Activated CD4-positive, CD25-positive, alpha-beta regulatory T cell treated with anti-CD3 and anti-CD28 coated beads, Interleukin-2, amount 50 U/mL, for 16 hours (primary cell): ENCODE results near the gene STOML2.

Source experiments
- DNase-seq: peaks from one replicate; pipeline ENCODE4 v3.0.0-alpha.2; 2020; ENCODE audit warnings: low read depth, low spot score

Gene STOML2

DNA sequence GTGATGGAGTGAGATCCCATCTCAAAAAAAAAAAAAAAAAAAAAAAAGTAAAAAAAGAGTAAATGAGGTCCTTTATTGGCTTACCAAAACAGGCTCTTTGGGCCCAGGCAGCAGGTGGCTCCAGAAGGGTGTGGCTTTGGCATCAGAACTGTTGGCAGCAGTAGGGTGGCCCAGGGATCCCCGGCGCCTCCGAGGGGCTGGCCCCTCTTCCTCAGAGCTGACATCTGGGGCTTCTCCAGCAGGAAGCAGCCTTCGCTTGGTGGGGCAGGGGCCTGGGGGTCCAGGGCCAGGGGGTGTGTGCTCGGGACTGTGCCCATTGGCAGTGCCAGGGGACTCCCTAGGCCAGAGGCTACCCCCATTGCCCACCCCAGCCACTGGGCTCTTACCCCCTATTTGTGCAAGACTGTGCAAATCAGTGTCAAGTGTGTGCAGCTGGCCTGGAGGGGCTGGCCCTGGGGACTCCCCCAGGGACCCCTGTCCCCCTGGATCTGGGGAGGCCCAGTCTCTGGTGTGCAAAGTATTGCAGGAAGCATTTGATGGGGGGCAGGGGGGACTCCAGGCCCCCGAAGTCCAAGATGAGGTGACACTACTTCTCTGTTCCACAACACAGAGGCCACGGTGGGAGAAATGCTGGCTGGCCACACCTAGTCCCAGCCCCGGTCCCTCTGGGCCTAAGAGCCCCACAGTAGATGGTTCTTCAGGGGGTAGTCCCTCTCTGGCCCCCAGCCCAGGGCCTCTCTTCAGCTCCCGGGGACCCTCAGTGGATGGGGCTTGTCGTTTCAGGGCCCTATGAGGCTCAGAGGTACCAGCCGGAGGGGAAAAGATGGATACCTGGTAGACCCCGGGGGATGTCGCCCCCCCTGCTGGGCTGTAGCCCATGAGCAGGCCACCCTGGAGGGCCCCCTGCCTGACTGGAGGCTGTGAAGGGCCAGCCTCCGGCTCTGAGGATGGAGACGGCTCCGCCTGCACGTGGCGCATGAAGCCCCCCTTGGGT lies 4.7 kb upstream of the STOML2 start:
- DNase-seq, result no peak

DNA sequence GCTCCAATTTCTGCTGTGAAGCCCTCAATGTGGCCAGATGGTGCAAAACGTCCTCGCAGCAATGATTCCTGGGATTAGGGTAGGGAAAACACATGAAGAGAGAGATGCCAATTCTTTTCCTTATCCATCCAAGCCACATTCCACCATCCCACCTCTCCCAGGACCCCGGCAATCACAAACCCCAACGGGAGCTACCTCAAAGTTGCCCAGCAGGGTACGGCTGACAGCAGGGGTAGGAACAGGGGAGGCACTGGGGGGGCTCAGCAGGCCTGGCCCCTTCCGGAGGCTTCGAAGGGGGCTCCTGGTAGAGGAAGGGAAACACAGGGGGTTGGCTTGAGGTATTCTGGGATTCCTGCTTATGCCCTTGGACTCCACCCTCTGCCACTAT lies 3.4 kb upstream of the STOML2 start:
- no peak for DNase-seq

DNA sequence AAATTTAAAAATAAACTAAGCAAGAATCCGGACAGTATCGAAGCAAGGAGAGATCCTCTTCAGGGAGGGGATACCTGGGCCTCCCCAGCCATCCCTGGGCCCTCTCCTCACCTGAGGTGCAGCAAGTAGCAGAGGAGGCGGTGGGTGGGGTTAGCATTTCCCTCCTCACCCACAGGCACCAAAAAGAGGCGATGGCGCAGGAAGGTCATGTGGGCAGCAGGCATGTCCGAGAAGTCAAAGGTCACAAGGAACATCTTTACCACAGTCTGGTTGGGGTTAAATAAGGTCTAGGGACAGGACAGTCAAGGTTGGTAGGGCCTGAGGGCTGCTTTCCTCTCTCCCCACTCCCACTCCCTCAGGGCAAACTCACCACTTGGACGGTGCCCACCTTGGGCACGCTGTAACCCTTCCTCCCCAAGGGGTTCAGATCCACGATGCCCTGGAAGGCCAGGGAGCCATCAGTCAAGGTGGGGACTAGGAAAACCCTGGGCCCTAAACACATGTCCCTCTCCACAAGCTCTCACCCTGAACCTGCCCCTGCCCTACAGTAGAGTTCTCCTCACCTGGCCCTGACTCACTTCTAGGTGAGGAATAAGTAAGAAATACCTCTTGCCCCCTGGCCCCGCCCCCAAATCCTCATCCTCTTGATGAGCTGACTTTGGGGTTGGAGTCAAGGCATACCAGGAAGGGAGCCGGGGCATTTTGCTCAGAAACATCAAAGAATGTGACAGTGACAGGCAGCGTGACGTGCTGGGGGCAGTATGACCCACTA lies 2.8 kb upstream of the STOML2 start:
- DNase-seq, result no peak

DNA sequence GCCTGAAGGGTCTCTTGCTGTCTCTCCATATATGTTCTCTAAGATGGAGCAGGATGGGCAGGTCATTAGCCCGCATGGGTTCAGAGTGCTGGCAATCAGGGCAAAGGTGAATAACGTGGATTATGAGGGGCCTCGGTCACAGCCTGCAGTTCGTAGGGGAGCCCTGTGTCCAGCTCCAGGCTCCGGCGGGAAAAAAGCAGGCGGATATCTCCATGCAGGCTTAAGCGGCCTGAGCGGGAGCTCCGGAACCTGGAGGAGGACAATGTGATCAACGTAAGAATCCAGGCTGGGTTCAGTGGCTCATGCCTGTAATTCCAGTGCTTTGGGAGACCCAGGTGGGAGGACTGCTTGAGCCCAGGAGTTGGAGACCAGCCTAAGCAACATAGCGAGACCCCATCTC lies 2.2 kb upstream of the STOML2 start:
- DNase-seq, result no peak

DNA sequence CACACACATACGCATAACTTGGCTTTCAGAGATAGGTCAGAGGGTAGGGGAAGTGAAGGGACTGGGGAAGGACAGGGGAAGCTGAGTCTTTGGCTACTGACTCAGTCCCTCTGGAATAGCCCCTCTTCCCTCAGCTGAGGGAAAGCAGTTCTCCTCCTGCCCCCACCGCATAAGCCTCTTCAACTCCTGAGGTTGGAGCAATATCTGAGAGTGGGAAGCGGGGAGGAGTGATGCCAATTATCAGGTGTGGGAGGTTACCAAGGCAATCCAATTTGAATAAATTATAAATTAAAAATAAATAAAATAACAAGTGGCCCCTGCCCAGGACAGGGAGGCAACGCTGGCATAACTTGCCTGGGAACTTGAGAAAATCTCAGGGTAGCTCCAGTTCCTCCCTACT lies 1.7 kb upstream of the STOML2 start:
- DNase-seq, result no peak

DNA sequence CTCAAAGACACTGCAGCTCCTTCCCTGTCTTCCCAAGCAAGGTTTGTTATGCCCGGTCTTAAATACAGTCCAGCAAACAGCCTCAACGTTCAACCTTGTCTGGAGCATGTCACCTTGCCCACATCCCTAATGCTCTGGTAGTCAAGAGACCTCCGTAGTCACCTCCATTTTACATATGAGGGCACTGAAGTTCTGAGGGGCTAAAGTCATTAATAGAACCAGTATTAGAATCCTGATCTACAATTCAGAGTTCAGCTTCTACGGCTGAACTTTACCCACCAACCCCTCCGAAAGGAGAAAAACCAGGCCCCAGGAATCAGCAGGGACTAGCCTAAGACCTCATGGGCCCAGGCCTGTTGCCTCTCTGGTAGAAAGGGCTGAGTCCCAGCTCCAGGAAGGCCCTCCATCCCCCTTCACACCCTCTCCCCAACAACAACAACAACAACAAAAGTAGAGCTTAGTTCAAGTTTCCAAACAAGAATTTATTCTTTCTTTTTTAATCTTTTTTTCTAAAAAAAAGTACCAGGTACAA lies 795 bp upstream of the STOML2 start:
- DNase-seq, result no peak

DNA sequence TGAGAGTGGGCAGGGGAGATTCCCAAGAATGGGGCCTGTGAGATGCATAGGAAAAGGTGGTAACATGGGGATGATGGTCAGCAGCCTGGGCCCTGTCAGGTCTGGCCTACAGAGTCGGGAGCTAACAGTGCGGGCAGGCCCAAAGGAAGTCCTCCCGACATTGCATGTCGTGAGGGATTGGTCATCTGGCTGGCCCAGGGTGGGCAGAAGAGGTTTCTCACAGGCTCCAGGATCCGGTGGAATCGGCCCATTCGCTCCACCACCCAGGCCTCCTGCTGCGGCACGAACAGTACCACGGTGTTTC lies 514 bp downstream of the STOML2 start:
- DNase-seq, result no peak

DNA sequence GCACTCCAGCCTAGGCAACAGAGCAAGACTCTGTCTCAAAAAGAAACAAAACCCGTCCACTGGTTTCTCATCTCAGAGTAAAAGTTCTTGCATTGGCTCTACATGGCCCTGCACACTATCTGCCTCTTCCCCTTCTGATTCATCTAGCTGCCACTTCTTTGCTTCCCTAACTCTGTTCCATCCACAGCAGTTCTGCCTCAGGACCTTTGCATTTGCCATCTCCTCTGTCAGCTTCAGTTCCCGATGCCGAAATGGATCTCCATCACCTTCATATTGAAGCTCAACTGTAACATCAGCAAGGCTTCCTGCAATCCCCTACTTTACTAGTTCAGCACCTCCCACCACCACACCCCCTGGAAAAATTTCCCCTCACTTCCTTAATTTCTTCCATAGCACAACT lies 5.4 kb downstream of the STOML2 start:
- DNase-seq, result no peak

DNA sequence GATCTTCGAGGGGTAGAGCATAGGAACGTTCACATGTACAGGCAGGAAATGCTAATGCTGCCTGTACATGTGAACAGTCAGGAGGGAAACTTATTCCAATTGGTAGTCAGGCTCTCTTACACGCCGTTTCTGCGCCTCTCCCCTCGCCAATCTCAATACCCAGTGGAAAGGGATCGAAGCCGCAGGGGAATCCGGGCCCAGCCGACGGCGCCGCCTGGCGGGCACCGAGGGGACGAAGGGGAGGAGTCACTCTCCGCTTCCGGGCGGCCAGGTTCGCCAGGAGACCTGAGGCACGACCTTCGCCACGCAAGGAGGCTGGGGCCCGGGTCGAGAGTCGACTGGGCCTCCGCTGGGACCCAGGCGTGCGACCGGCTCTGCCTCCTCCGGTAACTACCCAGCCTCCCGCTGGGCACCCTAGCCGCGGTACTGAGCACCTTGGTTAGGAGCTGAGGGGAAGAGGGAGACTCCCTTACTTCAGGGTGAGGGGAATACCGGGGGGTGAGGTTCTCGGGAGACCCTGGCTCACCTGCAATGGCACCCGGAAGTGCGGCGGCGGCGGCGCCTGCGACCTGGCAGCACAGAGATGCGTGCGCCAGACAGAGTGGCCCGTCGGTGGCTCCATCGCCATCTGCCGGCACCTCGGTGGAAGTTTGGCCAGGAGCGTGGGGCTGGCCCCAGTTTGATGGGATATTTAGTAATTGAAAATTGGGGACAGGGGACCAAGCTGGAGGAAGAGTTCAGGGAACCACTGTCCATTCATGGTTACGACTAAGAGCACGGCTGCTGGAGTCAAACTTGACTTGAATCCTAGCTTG lies 6.7 kb downstream of the STOML2 start, which contains the start of gene PIGO:
PIGO (minus strand) TSS at position 557 of the 815 bp plus-strand sequence. CDS start 1,026 bp downstream, outside the sequence.
- DNase-seq, result peak; percentile 74

DNA sequence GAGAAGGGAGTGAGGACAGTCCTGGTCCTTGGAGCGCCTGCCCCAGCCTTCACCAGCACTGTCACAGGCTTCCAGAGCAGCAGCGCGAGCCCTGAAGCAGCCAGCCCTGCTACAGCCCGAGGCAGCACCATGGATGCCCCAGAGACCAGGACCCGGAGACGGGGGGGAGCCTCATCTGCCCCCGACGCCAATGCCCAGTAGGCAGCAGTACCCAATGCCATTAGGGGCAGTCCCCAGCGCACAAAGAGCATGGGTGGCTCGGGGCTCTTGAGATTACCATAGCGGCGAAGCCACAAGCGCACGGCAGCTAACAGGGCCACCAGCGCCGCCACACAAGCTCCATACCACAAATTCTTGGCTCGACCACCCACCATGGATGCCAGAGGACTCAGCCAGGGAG lies 11.4 kb downstream of the STOML2 start:
- DNase-seq, result no peak

DNA sequence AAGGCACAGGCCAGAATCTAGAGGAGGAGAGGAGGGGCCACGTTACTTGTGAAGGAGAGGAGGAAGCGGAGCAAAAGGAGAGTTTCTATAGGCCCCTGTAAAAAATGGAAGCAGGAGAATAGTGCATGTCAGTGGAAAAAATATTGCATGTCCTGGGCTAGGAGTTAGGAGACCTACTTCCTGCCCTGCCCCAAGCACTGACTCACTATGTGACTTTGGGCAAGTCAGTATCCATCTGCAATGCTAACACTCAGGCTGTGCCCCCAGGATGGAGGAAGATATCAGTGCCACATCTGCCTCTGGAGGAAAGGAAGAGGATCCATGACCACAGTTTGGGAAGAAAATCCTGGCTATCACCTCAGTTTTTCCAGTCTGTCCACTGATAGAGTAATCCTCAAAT lies 13.5 kb downstream of the STOML2 start:
- no peak for DNase-seq

DNA sequence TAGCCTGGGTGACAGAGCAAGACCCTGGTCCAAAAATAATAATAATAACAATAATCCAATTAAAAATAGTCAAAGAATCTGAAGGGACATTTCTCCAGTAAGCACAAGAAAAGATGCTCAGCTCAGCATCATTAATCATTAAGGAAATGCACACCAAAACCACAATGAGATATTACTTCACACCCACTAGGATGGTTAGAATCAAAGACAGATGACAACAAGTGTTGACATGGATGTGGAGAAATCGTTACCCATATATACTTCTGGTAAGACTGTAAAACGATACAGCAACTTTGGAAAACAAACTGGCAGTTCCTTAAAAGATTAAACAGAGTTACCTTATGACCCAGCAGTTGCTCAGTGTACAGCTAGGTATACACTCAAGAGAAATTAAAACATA lies 17.9 kb downstream of the STOML2 start:
- no peak for DNase-seq

DNA sequence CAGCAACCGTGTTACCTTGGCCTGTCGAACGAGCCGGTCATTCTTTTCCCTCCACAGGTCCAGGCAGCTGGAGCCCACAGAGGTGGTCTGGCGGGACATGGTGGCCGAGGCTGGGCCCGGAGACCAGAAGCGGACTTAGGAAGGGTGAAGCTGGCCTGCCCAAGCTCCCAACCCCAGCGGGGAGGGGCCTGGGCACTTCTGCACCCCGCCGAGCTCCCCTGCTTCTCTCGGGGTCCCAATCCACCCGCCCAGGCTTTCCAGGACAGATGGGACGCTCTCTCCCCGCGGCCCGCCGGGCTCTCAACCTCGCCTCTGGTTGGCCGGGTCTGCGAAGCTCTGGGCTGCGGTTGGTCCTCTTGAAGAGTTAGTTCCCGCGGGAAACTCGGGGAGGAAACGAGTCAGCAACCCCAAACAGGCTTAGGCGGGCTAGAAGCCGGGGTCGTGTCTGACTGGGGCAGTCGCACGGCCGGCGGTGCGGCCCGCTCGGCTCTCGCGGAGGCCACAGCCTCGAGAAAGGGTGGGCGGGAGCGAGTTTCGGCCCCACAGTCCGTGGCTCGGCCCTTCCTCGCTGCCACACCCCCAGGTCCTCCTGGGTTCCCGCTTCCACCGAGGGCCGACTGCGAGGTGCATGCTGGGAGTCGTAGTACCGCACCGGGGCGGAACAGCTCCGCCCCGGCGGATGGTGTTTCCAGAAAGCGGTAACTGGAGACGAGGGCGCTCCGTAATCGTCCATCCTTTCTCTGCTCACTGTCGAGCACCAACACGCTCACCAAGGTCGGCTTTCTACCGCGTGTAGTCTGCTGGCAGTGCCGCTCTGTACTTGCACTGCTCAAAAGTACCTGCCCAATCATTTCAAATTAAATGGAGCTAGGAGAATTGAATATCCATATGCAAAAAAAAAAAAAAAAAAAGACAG lies 23.2 kb downstream of the STOML2 start, which contains the start of gene FANCG:
FANCG (minus strand) TSS at position 517 of the 916 bp plus-strand sequence; CDS start at position 99, 418 bp downstream.
- DNase-seq, result peak; percentile 66

DNA sequence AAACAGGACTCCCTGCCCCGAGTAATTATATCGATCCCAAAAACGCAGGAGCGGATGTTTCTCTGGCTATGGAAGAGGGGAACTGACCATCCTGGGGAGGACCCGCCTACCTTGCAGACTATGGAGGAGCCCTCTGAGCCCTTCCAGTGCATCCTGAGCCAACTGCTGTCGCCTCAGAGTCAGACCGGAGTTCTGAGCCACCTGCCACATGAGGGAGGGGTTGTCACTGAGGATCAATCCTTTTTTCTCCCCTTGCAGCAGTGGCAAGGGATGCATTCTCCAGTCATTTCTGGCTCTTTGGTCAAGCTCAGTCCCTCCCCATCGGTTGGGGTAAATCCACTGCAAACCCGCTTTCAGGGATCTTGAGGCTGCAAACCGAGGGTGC lies 23.9 kb downstream of the STOML2 start:
- DNase-seq, result no peak

DNA sequence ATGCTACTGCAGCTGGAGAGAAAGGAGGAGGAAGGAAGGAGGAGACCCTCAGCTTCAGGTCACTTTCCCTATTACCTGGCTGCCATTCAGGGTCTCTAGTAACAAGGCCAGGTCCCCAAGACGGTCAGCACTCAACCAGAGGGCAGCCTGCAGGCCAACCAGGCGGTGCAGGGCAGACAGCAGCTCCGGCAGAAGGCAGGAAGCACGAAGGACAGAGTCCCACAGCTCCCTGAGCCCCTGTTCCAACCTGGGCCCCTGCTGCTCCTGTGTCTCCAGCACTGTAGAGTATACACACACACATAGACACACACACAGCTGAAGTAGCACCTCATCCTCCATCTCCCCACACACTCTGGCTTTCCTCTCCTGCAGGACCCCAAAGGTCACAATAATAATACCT lies 24.9 kb downstream of the STOML2 start:
- no peak for DNase-seq

DNA sequence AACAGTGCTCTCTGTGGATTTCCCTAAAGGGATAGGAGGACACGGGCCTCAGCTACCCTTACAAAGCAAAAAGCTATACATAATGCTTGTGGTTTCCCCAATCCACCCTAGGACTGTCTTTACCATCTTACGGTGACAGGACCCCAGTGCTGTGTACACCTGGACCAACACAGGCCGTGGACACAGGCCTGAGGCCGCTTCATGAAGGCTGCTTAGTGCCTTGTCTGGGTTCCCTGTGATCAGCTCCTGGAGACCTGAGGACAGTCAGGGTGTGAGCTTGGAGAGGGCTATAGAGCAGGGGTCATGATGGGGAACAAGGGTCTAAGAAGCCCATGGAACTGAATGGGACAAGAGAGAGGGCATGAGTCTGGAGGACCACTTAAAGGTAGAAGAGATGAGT lies 26.1 kb downstream of the STOML2 start:
- no peak for DNase-seq

DNA sequence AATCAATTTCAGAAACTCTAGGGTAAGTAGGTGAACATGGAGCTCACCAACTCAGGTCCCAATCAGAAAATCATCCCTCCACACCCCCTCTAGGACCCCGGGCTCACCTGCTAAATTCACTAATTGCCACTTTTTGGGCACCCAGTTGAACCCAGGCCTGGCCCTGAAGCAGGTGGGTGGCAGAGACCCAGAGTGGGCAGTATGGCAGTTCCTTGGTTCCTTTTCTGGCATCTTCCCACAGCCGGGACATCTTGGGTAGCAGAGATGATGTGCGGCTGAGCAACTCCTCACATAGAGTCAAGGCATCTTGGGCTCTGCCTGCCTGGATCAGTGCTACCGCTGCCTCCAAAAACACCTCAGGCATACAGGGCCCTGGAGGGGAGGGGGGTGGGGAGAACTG lies 27.6 kb downstream of the STOML2 start:
- no peak for DNase-seq

DNA sequence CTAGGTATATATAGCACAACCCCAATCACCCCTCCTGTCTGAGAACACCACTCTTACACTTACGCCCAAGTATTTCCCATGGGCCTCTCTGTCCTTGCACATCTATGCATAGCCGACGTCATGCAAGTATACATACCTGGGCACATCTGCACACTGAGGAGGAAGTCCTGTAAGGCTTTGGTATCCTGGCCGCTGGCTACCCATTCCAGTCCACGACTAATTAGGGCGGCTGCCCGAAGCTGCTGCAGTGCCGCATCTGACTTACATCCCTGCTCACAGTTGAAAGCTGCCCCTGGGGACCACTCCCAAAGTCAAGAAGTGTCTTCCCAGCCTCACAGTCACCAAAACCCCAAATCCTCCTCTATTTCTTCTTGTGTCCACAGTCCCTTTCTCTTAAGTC lies 28.1 kb downstream of the STOML2 start:
- no peak for DNase-seq

DNA sequence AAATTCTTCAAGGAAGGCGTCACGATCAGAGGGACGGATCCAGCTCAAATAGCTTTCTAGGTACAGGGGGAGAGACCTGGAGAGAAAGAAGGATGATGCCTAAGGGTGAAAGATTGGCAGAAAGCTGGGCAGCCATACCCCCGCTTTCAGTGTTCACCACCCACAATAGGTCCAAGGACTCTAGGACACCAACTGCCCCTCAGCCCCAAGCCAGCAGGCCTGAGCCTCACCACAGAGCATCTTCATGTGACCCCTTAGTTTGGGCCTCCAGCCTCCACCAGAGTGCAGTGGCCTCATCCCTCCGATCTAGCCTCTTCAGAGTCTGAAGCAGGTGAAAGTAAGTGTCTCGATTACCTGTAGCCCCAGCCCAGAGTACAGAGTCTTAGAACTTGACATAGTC lies 28.8 kb downstream of the STOML2 start:
- DNase-seq, result no peak

DNA sequence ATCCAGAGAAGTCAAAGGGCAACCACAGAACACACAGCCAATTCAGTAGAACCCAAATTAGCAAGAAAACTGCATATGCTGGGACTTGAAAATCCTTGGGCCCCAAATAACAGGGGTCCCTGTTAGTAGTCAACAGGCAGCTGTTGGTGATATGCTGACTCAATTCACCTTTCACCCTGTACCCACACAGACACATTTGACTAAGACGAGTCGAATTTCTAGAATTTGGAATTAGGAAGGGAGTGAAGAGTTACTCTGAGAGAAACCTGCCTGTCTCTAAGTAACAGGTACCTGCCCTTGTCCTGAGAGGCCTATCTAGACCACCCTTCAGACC lies 29.7 kb downstream of the STOML2 start:
- DNase-seq, result no peak
